ENCODE data around the gene PPP1R14B. TPM values are rescaled to one million over a fixed set of nuclear protein-coding genes. Genes with fewer than 3 reads are reported as not detected.
A peak's percentile ranks its signal among the peaks of the same experiment; 100 is the strongest.

The PPP1R14B gene
- total and polyA plus RNA-seq, 2 of the 13 experiments (the other 11 are each of a cell fraction or from before 2014, with no cell fraction given): 110 to 148 TPM

GRCh38 chr11:64251016-64251752, 4.4 kb upstream of the PPP1R14B start, which contains the start of gene PLCB3 (continued):
- TF ChIP-seq RFXANK (CRISPR knock-in tag; IDR thresholded peaks at IDR 0.05) (no peak), NFKB2 (CRISPR knock-in tag; IDR thresholded peaks at IDR 0.05; ENCODE audit: borderline replicate concordance) (peak; percentile 57; the same call in 1 of the 2 replicates), NRL (CRISPR knock-in tag; IDR thresholded peaks at IDR 0.05; ENCODE audit: borderline replicate concordance) (no peak), ZSCAN30 (CRISPR knock-in tag; IDR thresholded peaks at IDR 0.05) (no peak), HIC2 (CRISPR knock-in tag; IDR thresholded peaks at IDR 0.05; ENCODE audit: low read depth) (no peak), MYC (CRISPR knock-in tag; IDR thresholded peaks at IDR 0.05; ENCODE audit: borderline replicate concordance) (peak; percentile 36; the same call in 1 of the 2 replicates), GABPB1 (CRISPR knock-in tag; IDR thresholded peaks at IDR 0.05) (peak; percentile 54; the same call in 1 of the 2 replicates), TSC22D2 (CRISPR knock-in tag; IDR thresholded peaks at IDR 0.05; ENCODE audit: borderline replicate concordance) (0 out of 2 replicates have a peak, but pooled peaks have one; percentile 1), PLRG1 (conservative IDR thresholded peaks at IDR 0.05) (no peak), EED (CRISPR knock-in tag; IDR thresholded peaks at IDR 0.05) (no peak), ZFYVE20 (CRISPR knock-in tag; IDR thresholded peaks at IDR 0.05; ENCODE audit: borderline replicate concordance, low read depth) (no peak), SRSF9 (IDR thresholded peaks at IDR 0.05; ENCODE audit: borderline replicate concordance, insufficient read depth, low read depth, low read length, poor library complexity, severe bottlenecking) (no peak), KDM5B (CRISPR knock-in tag; IDR thresholded peaks at IDR 0.05; ENCODE audit: borderline replicate concordance) (peak; percentile 41; the same call in 1 of the 2 replicates), ZMYM2 (CRISPR knock-in tag; IDR thresholded peaks at IDR 0.05) (no peak), POGZ (CRISPR knock-in tag; IDR thresholded peaks at IDR 0.05) (no peak), ZNF205 (CRISPR knock-in tag; IDR thresholded peaks at IDR 0.05) (no peak), ZNF382 (CRISPR knock-in tag; IDR thresholded peaks at IDR 0.05; ENCODE audit: borderline replicate concordance) (no peak), MYNN (CRISPR knock-in tag; IDR thresholded peaks at IDR 0.05; ENCODE audit: low read depth) (no peak), LCORL (IDR thresholded peaks at IDR 0.05) (no peak), LCORL (CRISPR knock-in tag; IDR thresholded peaks at IDR 0.05) (0 out of 2 replicates have a peak, but pooled peaks have one; percentile 21)
- TF ChIP-seq, protein P1, sequence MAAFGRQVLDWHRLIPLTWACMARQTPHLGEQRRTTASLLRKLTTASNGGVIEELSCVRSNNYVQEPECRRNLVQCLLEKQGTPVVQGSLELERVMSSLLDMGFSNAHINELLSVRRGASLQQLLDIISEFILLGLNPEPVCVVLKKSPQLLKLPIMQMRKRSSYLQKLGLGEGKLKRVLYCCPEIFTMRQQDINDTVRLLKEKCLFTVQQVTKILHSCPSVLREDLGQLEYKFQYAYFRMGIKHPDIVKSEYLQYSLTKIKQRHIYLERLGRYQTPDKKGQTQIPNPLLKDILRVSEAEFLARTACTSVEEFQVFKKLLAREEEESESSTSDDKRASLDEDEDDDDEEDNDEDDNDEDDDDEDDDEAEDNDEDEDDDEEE (CRISPR knock-in tag; IDR thresholded peaks at IDR 0.05): no peak
- TF ChIP-seq, protein P2, sequence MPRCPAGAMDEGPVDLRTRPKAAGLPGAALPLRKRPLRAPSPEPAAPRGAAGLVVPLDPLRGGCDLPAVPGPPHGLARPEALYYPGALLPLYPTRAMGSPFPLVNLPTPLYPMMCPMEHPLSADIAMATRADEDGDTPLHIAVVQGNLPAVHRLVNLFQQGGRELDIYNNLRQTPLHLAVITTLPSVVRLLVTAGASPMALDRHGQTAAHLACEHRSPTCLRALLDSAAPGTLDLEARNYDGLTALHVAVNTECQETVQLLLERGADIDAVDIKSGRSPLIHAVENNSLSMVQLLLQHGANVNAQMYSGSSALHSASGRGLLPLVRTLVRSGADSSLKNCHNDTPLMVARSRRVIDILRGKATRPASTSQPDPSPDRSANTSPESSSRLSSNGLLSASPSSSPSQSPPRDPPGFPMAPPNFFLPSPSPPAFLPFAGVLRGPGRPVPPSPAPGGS (CRISPR knock-in tag; IDR thresholded peaks at IDR 0.05): 0 out of 2 replicates have a peak, but pooled peaks have one; percentile 12

Measured in HepG2 (cell line).